SH-SY5Y (cell line): Measurements from ENCODE around the gene RGS3.

Source experiments
- GATA2 ChIP-seq: IDR thresholded peaks from 2 replicates; pipeline ENCODE4 v1.6.1; 2011; ENCODE audit warnings: mild to moderate bottlenecking, low read depth, low read length
- GATA3 ChIP-seq: IDR thresholded peaks from 2 replicates; pipeline ENCODE4 v1.6.1; 2011; ENCODE audit warnings: low read depth, mild to moderate bottlenecking, low read length, moderate library complexity

The RGS3 gene

GRCh38 chr9:113492343-113493202 is 29.0 kb downstream of the RGS3 start:
- TF ChIP-seq GATA3 (no peak), GATA2 (no peak)

DNA sequence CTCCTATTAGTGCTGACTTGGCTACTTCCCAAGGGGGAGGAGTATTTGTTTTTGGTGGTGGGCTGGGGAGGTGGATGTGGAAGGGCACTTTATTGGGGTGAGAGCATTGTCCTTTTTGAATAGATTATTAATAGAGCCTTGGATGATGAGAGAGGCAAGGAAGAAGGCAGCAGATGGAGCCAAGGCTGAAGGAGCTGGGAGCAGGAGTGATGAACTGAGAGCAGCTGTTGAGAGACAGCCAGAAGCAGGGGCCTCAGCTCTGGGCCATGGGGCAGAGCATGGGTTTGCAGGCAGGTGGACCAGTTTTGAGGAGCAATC is 29.6 kb downstream of the RGS3 start:
- TF ChIP-seq GATA2 (no peak), GATA3 (no peak)

DNA sequence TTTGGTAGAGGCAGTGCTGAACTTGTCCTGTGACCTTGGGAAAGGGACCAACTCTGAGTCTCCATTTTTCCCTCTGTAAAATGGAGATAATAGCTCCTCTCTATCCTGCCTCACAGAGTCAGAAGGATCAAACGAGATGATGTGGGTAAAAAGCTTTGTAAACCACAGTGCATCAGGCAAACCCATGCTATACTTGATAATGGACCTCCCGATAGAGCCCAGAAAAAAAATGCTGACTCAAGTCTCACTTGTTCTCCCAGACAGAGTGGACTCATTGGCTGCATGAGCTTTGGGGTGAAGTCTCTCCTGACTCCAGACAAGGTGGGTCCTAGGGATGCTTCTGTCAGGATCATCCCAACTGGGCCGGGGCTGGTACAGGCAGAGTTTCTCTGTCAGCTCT is 32.0 kb downstream of the RGS3 start:
- no peak for TF ChIP-seq GATA3
- TF ChIP-seq GATA2: no peak

DNA sequence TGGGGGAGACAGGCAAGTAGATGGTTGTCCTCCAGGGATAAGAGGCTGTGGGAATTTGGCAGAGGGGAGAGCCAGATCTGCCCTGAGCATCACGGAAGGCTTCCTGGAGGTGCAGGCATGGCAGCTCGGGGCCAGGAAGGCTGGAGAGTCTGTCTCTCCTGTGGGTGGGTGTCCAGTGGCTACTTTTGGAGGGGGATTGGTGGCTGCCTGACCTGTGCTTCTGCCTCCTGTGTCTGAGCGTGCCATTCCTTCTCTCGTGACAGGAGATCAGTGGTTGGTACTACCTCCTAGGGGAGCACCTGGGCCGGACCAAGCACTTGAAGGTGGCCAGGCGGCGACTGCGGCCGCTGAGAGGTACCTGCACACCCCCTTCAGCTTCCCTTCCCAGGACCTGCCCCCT is 33.5 kb downstream of the RGS3 start:
- no peak for TF ChIP-seq GATA3
- TF ChIP-seq GATA2: no peak

DNA sequence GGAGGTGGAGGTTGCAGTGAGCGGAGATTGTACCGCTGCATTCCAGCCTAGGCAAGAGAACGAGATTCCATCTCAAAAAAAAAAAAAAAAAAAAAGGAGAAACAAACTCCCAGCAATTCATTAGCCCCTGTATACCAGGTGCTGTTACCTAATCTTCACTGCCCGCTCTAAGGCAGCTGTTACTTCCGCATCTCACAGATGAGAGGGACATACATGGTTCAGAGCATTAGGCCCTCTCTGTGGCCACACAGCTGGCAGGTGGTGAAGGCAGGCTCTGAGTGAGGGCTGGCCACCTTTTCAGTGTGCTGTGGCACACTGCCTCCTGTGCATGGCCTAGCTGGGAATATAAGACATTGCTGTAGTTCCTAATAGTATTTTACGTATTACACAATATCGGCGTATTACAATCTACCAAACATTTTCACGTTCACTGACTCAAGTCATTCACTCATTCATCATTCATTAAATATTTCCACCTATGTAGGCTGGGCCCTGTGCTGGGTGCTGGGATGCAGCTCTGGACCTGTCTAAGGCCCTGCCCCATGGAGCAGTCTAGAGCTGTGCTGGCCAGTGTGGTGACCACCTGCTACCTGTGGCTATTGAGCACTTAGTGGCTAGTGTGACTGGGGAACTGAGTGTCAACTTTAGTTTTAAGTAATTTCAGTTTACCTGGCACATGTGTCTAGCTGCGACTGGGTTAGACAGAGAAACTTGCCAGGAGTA is 35.8 kb downstream of the RGS3 start:
- no peak for TF ChIP-seq GATA2
- TF ChIP-seq GATA3: no peak

DNA sequence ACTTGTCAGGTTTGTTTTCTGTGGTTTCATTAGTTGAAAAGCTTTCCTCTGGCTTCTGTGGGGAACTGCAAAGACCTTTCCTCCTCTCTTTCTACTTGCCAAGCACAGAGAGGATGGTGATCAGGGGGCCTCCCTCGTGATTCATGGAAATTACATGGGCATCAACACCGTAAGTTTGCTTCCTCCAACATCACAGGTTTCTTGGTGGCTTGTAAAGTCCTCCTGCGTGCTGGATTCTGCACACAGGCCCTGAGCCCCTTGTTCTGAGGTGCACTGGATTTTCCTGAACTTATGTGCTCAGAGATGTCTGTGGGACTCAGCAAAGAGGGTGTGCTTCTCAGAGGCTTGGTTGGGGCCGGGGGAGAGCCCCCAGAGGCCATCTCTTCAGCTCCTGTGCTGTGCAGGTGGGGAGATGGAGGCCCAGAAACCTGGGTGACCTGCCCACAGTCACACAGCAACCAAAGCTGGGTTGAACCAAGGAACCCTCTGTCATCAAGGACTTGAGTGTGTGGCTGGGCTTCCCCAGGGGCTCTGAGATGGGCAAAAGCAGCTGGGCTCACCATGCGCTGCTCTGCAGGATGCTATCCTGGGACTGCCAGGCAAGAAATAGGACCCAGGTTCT is 36.5 kb downstream of the RGS3 start:
- TF ChIP-seq GATA3 (no peak), GATA2 (no peak)

- TF ChIP-seq GATA2: no peak
- TF ChIP-seq GATA3: no peak
Observed at GRCh38 chr9:113501129-113501686, 37.7 kb downstream of the RGS3 start.

DNA sequence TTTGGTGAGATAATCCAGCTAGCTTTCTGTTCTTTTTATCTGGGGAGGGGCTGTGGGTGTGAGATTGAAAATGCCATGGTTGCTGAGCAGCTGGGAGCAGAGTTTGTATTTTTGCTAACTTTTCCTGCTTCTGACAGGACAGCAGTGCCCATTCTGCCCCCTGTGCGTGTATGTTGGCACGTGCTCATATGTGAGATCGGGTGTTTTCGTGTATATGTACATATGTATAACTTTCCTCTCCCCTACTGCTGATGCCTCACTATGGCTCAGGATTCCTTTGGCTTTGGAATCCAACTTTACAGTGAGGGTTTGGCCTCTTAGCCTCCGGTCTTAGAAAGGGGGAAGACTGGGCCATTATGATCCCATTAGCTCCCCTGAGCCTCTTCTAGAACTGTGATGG is 38.3 kb downstream of the RGS3 start:
- TF ChIP-seq GATA2 (no peak), GATA3 (no peak)

GRCh38 chr9:113502427-113503034 is 39.0 kb downstream of the RGS3 start:
- TF ChIP-seq GATA2 (no peak), GATA3 (no peak)

- TF ChIP-seq GATA3 (no peak), GATA2 (no peak)
Observed at GRCh38 chr9:113503131-113503541, 39.6 kb downstream of the RGS3 start.

- TF ChIP-seq GATA2 (no peak), GATA3 (no peak)
Observed at GRCh38 chr9:113503613-113504211, 40.2 kb downstream of the RGS3 start.

DNA sequence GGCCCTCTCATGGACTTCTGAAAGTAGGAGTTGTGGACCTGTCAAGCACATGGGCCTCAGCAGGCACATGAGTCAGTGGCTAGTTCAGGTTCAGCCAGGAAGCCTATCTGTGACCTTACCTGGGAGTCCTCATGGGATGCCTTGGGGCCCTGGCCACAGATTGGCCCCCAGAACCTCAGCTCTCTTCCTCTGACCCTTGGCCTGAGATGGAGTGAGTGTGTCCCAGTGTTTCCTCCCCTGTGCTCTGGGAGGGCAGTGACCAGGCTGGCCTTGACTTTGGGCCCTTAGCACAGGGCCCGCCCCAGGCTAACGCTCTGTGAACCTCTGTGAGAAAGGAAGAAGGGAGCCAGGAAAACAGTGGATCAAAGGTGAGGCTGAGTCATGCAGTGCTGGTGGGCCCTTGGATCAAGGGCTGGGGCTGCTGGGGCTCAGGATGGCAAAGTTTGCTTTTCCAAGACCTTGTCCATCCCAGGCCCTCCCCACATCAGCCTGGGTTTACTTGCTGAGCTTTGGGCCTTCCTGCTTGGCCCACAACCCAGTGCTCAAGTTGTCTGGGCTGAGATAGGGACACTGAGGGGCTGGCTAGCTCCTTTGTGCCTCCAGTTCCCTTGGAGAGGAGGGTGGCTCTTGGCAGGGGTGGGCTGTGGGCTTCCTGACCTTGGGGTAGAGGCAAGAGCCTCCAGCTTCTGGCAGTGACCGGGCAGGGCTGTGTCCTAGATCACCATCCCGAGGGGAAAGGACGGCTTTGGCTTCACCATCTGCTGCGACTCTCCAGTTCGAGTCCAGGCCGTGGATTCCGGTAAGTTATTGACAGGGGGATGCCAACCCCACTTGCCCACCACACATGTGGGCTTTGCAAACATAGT is 41.4 kb downstream of the RGS3 start:
- TF ChIP-seq GATA2: no peak
- TF ChIP-seq GATA3: no peak

- TF ChIP-seq GATA3 (no peak), GATA2 (no peak)
Observed at GRCh38 chr9:113506090-113506589, 42.6 kb downstream of the RGS3 start.

GRCh38 chr9:113507256-113507655 is 43.7 kb downstream of the RGS3 start:
- TF ChIP-seq GATA3: no peak
- no peak for TF ChIP-seq GATA2
